ENCODE measurements around the gene NDUFB11.
A peak's percentile ranks its signal among the peaks of the same experiment; 100 is the strongest.

- TF ChIP-seq, protein P1, sequence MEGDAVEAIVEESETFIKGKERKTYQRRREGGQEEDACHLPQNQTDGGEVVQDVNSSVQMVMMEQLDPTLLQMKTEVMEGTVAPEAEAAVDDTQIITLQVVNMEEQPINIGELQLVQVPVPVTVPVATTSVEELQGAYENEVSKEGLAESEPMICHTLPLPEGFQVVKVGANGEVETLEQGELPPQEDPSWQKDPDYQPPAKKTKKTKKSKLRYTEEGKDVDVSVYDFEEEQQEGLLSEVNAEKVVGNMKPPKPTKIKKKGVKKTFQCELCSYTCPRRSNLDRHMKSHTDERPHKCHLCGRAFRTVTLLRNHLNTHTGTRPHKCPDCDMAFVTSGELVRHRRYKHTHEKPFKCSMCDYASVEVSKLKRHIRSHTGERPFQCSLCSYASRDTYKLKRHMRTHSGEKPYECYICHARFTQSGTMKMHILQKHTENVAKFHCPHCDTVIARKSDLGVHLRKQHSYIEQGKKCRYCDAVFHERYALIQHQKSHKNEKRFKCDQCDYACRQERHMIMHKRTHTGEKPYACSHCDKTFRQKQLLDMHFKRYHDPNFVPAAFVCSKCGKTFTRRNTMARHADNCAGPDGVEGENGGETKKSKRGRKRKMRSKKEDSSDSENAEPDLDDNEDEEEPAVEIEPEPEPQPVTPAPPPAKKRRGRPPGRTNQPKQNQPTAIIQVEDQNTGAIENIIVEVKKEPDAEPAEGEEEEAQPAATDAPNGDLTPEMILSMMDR (IDR thresholded peaks at IDR 0.05 in 4 of 5, conservative IDR thresholded peaks at IDR 0.05 in 1 of 5) = peak; percentile 73 to 89 (median 83)
- TF ChIP-seq POLR2A (IDR thresholded peaks at IDR 0.05) = peak; percentile 72 to 77
These were observed at the start of gene NDUFB11, which contains the start of gene RBM10 for GRCh38 chrX:47144626-47145394.
